K562 (cell line): ENCODE measurements around the gene LRRC14B. TPM values are rescaled to one million over a fixed set of nuclear protein-coding genes. Genes with fewer than 3 reads are reported as not detected.

Experiments
- ATAC-seq: fragments of 200-7000 bp; cut with Tn5 transposase; 3 replicates; pipeline ENCODE4 v1.9.1; 2020; ENCODE audit warnings: moderate library complexity
- BruUV-seq: library from RNA; stranded (reverse); fragments of 400-500 nt; replicated peaks from 2 replicates; lab custom pipeline; 2021; lab: Mats Ljungman, UMichigan
- CTCF ChIA-PET: fragments of 300-600 bp; formaldehyde crosslinking; extraction: SDS; loops from one replicate; lab custom pipeline; 2021; ENCODE audit warnings: low intra/inter-chr PET ratio; lab: Yijun Ruan, JAX
- POLR2A ChIA-PET: fragments of 300-600, 350-650 bp; sonication (Branson Sonifier 250); formaldehyde crosslinking; extraction: SDS; loops from one replicate; lab custom pipeline; 2021; ENCODE audit warnings: antibody characterized with exemption, inconsistent platforms; lab: Yijun Ruan, JAX
- DNase-seq, 4 experiments: peaks; one replicate each; pipeline versions ENCODE4 v3.0.0 to v3.0.0-alpha.2; 2011 to 2018; ENCODE audit warnings: low spot score in 3 of 4, mixed read lengths in 3 of 4; ENCODE audit errors: extremely low read depth in 1 of 4
- FAIRE-seq: peaks from 2 replicates; lab custom pipeline; 2011; peaks lifted over from hg19 to GRCh38; lab: Jason Lieb, UNC
- H2AFZ ChIP-seq: 2 replicates; pipeline ENCODE4 v1.6.0; 2011; ENCODE audit warnings: low read depth, low read length, control low read depth, inconsistent platforms
- H3K27ac ChIP-seq: fragments of 200-600 bp; 3 replicates; pipeline ENCODE4 v1.8.0; 2011; ENCODE audit warnings: low read depth, mild to moderate bottlenecking, control low read depth, inconsistent platforms, low read length, moderate library complexity, mixed read lengths; ENCODE audit errors: extremely low read depth
- H3K27me3 ChIP-seq, 2 experiments: fragments of 300-600 bp in 1 of 2; 2 replicates in 1 of 2; 3 replicates in 1 of 2; pipeline versions ENCODE4 v1.6.0 to v1.8.0; 2011; ENCODE audit warnings: inconsistent platforms in 2 of 2, low read length in 2 of 2, mild to moderate bottlenecking in 1 of 2, mixed read lengths in 1 of 2, moderate library complexity in 1 of 2; ENCODE audit not compliant: control insufficient read depth in 2 of 2, insufficient read depth in 2 of 2
- H3K36me3 ChIP-seq: fragments of 300-600 bp; 3 replicates; pipeline ENCODE4 v1.8.0; 2011; ENCODE audit warnings: mild to moderate bottlenecking, low read length, inconsistent platforms; ENCODE audit not compliant: control insufficient read depth, insufficient read depth
- H3K4me1 ChIP-seq, 2 experiments: fragments of 200-600 bp in 1 of 2; replicated peaks in 1 of 2; 2 replicates in 1 of 2; 3 replicates in 1 of 2; pipeline versions ENCODE4 v1.5.1 to v1.8.0; 2011; ENCODE audit warnings: inconsistent platforms in 2 of 2, low read length in 2 of 2, mild to moderate bottlenecking in 1 of 2, mixed read lengths in 1 of 2, moderate library complexity in 1 of 2; ENCODE audit not compliant: control insufficient read depth in 2 of 2, insufficient read depth in 2 of 2
- H3K4me2 ChIP-seq: 2 replicates; pipeline ENCODE4 v1.6.1; 2011; ENCODE audit warnings: low read length, control low read depth, inconsistent platforms, mixed read lengths; ENCODE audit not compliant: insufficient read depth
- H3K4me3 ChIP-seq: fragments of 200-600 bp; sonication (generic), shearing (Covaris generic); 2 replicates; pipeline ENCODE4 v1.5.1; 2016; ENCODE audit warnings: control low read depth, inconsistent platforms
- H3K79me2 ChIP-seq: fragments of 200-600 bp; 3 replicates; pipeline ENCODE4 v1.8.0; 2011; ENCODE audit warnings: low read length, inconsistent platforms; ENCODE audit not compliant: control insufficient read depth, insufficient read depth
- H3K9ac ChIP-seq, 2 experiments: 2 replicates each; pipeline versions ENCODE4 v1.6.0 to v1.6.1; 2011; ENCODE audit warnings: low read depth in 2 of 2, low read length in 2 of 2, control low read depth in 1 of 2, inconsistent platforms in 1 of 2, mild to moderate bottlenecking in 1 of 2, mixed read lengths in 1 of 2; ENCODE audit not compliant: insufficient read depth in 1 of 2
- H3K9me1 ChIP-seq: one replicate; pipeline ENCODE4 v1.6.0; 2011; ENCODE audit warnings: inconsistent platforms, mild to moderate bottlenecking, low read length, moderate library complexity; ENCODE audit not compliant: control insufficient read depth, insufficient read depth
- H3K9me3 ChIP-seq: replicated peaks from 2 replicates; pipeline ENCODE4 v1.5.1; 2011; ENCODE audit warnings: low read depth, low read length, inconsistent platforms; ENCODE audit not compliant: control insufficient read depth, insufficient read depth
- H4K20me1 ChIP-seq: replicated peaks from 2 replicates; pipeline ENCODE4 v1.6.1; 2011; ENCODE audit warnings: low read length, inconsistent platforms, mixed read lengths; ENCODE audit not compliant: control insufficient read depth, insufficient read depth
- ARID1B ChIP-seq: fragments of 450-650 bp; IDR thresholded peaks from 2 replicates; pipeline ENCODE4 v1.6.1; 2016; ENCODE audit warnings: antibody characterized with exemption, mild to moderate bottlenecking, inconsistent platforms
- ILK ChIP-seq: fragments of 450-650 bp; IDR thresholded peaks from 2 replicates; pipeline ENCODE4 v1.6.1; 2016; ENCODE audit warnings: missing genetic modification characterization, low read depth, mild to moderate bottlenecking, missing compliant biosample characterization, moderate library complexity, borderline replicate concordance
- UBTF ChIP-seq, 2 experiments: IDR thresholded peaks; 2 replicates each; pipeline ENCODE4 v1.6.1; 2012; ENCODE audit warnings: improper control_type of control experiment in 2 of 2, low read depth in 2 of 2, low read length in 2 of 2, borderline replicate concordance in 1 of 2
- ZNF23 ChIP-seq: fragments of 250-450 bp; sonication (Bioruptor Pico); IDR thresholded peaks from 2 replicates; pipeline ENCODE4 v1.4.0; 2020; ENCODE audit warnings: mild to moderate bottlenecking
- WGBS: fragments of 100-300 bp; shearing (Covaris generic); methylation state at CpG from one replicate; pipeline ENCODE4 v1.1.6; 2016; ENCODE audit warnings: low coverage, mixed read lengths; ENCODE audit not compliant: insufficient coverage; ENCODE audit errors: missing lambda C conversion rate; 5-methylcytosine and 5-hydroxymethylcytosine counted together
- in situ Hi-C: fragments of 300-500 bp; cut with MboI; formaldehyde crosslinking; loops from 4 replicates; pipeline ENCODE4 v1.15.0; 2018; ENCODE audit warnings: inconsistent platforms, mixed read lengths
- intact Hi-C: fragments of 100-400 bp; cut with micrococcal nuclease; formaldehyde crosslinking; loops from 2 replicates; pipeline ENCODE4 v1.14.2; 2022
- polyA plus RNA-seq, 8 experiments: library from polyadenylated mRNA; depleted of rRNA in 4 of 8; stranded (reverse) in 5 of 8; unstranded in 3 of 8; fragments of >200 nt; fragmentation: Nextera tagmentation in 2 of 8; fragmentation: Illumina TruSeq in 1 of 8; extraction: Ambion mirVana in 2 of 8; extraction: Trizol in 1 of 8; gene quantifications; 2 replicates each; pipeline versions ENCODE4 v1.2.1 to v1.2.3, GENCODE V29; 2011 to 2014; ENCODE audit warnings: inconsistent platforms in 1 of 8, missing spikeins in 1 of 8
- total RNA-seq, 7 experiments: library from RNA; depleted of rRNA in 6 of 7; stranded (reverse); fragments of >200 nt in 6 of 7; fragmentation: Illumina TruSeq in 2 of 7; extraction: Trizol in 2 of 7; gene quantifications; 2 replicates each; pipeline versions ENCODE4 v1.2.1 to v1.2.3, GENCODE V29; 2011 to 2021; ENCODE audit warnings: low replicate concordance in 1 of 7

LRRC14B gene
- total and polyA plus RNA-seq, 9 of the 15 experiments (the other 6 are each of a cell fraction or from before 2014, with no cell fraction given), result not detected

- FAIRE-seq, result no peak
- CTCF ChIA-PET, result no interaction called here
- intact Hi-C loops (no loop called here), in situ Hi-C loops (no loop called here)
- Histone ChIP-seq H3K27me3 (peaks cover 30 to 67% of the 10 kb centered on the region in 2 experiments), H3K36me3 (no peaks in the 10 kb centered on the region), H3K4me1 (peaks cover 0 to 9% of the 10 kb centered on the region in 2 experiments; a peak in 1 of 5 replicates), H3K4me3 (no peak overlapping the region), H3K4me2 (no peak overlapping the region), H3K9me1 (no peaks in the 10 kb centered on the region), H3K9ac (no peak overlapping the region), H4K20me1 (no peaks in the 10 kb centered on the region; the same call in 1 of the 2 replicates), H3K79me2 (no peaks in the 10 kb centered on the region), H3K9me3 (no peaks in the 10 kb centered on the region), H2AFZ (no peak overlapping the region), H3K27ac (no peak overlapping the region)
- no peak for DNase-seq
- no peak for TF ChIP-seq ILK (tag)
- TF ChIP-seq ARID1B, result no peak
- TF ChIP-seq ZNF23 (CRISPR knock-in tag), result no peak
- no peak for TF ChIP-seq UBTF (IDR thresholded peaks at IDR 0.05; ENCODE audit: borderline replicate concordance in 1 of 2, low read depth in 2 of 2, low read length in 2 of 2)
- WGBS, result 0% methylated on average over 7 of the region's 7 CpGs
- POLR2A ChIA-PET, result no interaction called here
- no peak for ATAC-seq
- BruUV-seq, result no TSS peak
Measured at GRCh38 chr5:163338-163620, 28.0 kb upstream of the LRRC14B start.
